Mesenchymal stem cell (in vitro differentiated cells and primary cell): ENCODE results near the gene FRAS1.

Source experiments
- DNase-seq: peaks from one replicate; pipeline ENCODE4 v3.0.0-alpha.2; 2013
- H2AFZ ChIP-seq: one replicate; pipeline ENCODE4 v1.6.1; 2013; ENCODE audit warnings: low read depth, mild to moderate bottlenecking, control low read depth, inconsistent platforms, low read length, moderate library complexity
- H2AK5ac ChIP-seq: 2 replicates; pipeline ENCODE4 v1.6.1; 2013; ENCODE audit warnings: low read length, moderate library complexity, mild to moderate bottlenecking, inconsistent platforms; ENCODE audit not compliant: severe bottlenecking
- H2BK120ac ChIP-seq: one replicate; pipeline ENCODE4 v1.6.1; 2013; ENCODE audit warnings: low read depth, mild to moderate bottlenecking, inconsistent platforms, low read length, moderate library complexity
- H2BK12ac ChIP-seq, 2 experiments: one replicate each; pipeline ENCODE4 v1.6.1; 2013; ENCODE audit warnings: inconsistent platforms in 2 of 2, low read length in 2 of 2, mild to moderate bottlenecking in 2 of 2, moderate library complexity in 2 of 2, control low read depth in 1 of 2
- H2BK15ac ChIP-seq: one replicate; pipeline ENCODE4 v1.6.1; 2013; ENCODE audit warnings: mild to moderate bottlenecking, low read depth, inconsistent platforms; ENCODE audit not compliant: poor library complexity, severe bottlenecking
- H2BK5ac ChIP-seq: 2 replicates; pipeline ENCODE4 v1.6.1; 2013; ENCODE audit warnings: low read depth, mild to moderate bottlenecking, low read length, control low read depth, inconsistent platforms; ENCODE audit not compliant: poor library complexity, severe bottlenecking
- H3K14ac ChIP-seq, 2 experiments: one replicate each; pipeline ENCODE4 v1.6.1; 2013; ENCODE audit warnings: inconsistent platforms in 2 of 2, low read length in 2 of 2, control low read depth in 1 of 2, mild to moderate bottlenecking in 1 of 2, moderate library complexity in 1 of 2
- H3K18ac ChIP-seq, 2 experiments: one replicate each; pipeline ENCODE4 v1.6.1; 2013; ENCODE audit warnings: inconsistent platforms in 2 of 2, low read length in 2 of 2, control low read depth in 1 of 2, low read depth in 1 of 2, mild to moderate bottlenecking in 1 of 2
- H3K23ac ChIP-seq, 2 experiments: one replicate each; pipeline ENCODE4 v1.6.1; 2013; ENCODE audit warnings: inconsistent platforms in 2 of 2, low read length in 2 of 2, mild to moderate bottlenecking in 2 of 2, moderate library complexity in 2 of 2, control low read depth in 1 of 2
- H3K27ac ChIP-seq: 2 replicates; pipeline ENCODE4 v1.5.1; 2013; ENCODE audit warnings: mild to moderate bottlenecking, moderate library complexity, low read length, control low read depth, inconsistent platforms; ENCODE audit not compliant: poor library complexity, severe bottlenecking
- H3K27me3 ChIP-seq, 2 experiments: 2 replicates each; pipeline versions ENCODE4 v1.6.1 to v1.7.0; 2013; ENCODE audit warnings: low read length in 2 of 2, mild to moderate bottlenecking in 2 of 2, moderate library complexity in 2 of 2, control low read depth in 1 of 2, inconsistent platforms in 1 of 2; ENCODE audit not compliant: control insufficient read depth in 1 of 2, insufficient read depth in 1 of 2
- H3K36me3 ChIP-seq, 2 experiments: 2 replicates each; pipeline versions ENCODE4 v1.6.1 to v1.7.0; 2013; ENCODE audit warnings: low read length in 2 of 2, control low read depth in 1 of 2, inconsistent platforms in 1 of 2, low read depth in 1 of 2, mild to moderate bottlenecking in 1 of 2; ENCODE audit not compliant: insufficient read depth in 2 of 2, control insufficient read depth in 1 of 2
- H3K4ac ChIP-seq, 2 experiments: one replicate each; pipeline ENCODE4 v1.6.1; 2013; ENCODE audit warnings: inconsistent platforms in 2 of 2, low read length in 2 of 2, mild to moderate bottlenecking in 2 of 2, moderate library complexity in 2 of 2, control low read depth in 1 of 2, low read depth in 1 of 2
- H3K4me1 ChIP-seq: 2 replicates; pipeline ENCODE4 v1.6.1; 2013; ENCODE audit warnings: low read depth, low read length, control low read depth; ENCODE audit not compliant: control insufficient read depth, insufficient read depth
- H3K4me2 ChIP-seq: 2 replicates; pipeline ENCODE4 v1.6.1; 2013; ENCODE audit warnings: low read length, mild to moderate bottlenecking, inconsistent platforms; ENCODE audit not compliant: poor library complexity, severe bottlenecking
- H3K4me3 ChIP-seq, 2 experiments: 2 replicates each; pipeline versions ENCODE4 v1.5.1 to v1.7.0; 2013; ENCODE audit warnings: low read length in 2 of 2, mild to moderate bottlenecking in 2 of 2, control low read depth in 1 of 2, low read depth in 1 of 2; ENCODE audit not compliant: insufficient read depth in 1 of 2
- H3K79me1 ChIP-seq: replicated peaks from 2 replicates; pipeline ENCODE4 v1.6.1; 2013; ENCODE audit warnings: mild to moderate bottlenecking, control low read depth, low read length, inconsistent platforms; ENCODE audit not compliant: poor library complexity, severe bottlenecking
- H3K9ac ChIP-seq: 2 replicates; pipeline ENCODE4 v1.7.0; 2013; ENCODE audit warnings: mild to moderate bottlenecking, low read length, moderate library complexity
- H3K9me3 ChIP-seq: 2 replicates; pipeline ENCODE4 v1.7.0; 2013; ENCODE audit warnings: mild to moderate bottlenecking, low read length; ENCODE audit not compliant: control insufficient read depth
- H4K8ac ChIP-seq: one replicate; pipeline ENCODE4 v1.6.1; 2013; ENCODE audit warnings: inconsistent platforms, mild to moderate bottlenecking, low read length, moderate library complexity
- H4K91ac ChIP-seq: one replicate; pipeline ENCODE4 v1.6.1; 2013; ENCODE audit warnings: mild to moderate bottlenecking, low read length, inconsistent platforms
- WGBS: methylation state at CpG from one replicate; pipeline ENCODE4 v1.1.7; 2013; ENCODE audit warnings: mixed read lengths; 5-methylcytosine and 5-hydroxymethylcytosine counted together

Gene FRAS1

GRCh38 chr4:78346222-78346621 lies 289.1 kb downstream of the FRAS1 start:
- Histone ChIP-seq H2BK5ac (no peak overlapping the region), H2BK120ac (no peak overlapping the region), H2BK12ac (no peak overlapping the region), H2AK5ac (no peak overlapping the region), H3K14ac (no peak overlapping the region), H3K36me3 (no peaks in the 10 kb centered on the region), H3K4me1 (no peaks in the 10 kb centered on the region), H4K91ac (no peak overlapping the region), H3K4ac (no peak overlapping the region), H4K8ac (no peak overlapping the region), H3K23ac (no peak overlapping the region), H3K4me2 (no peak overlapping the region), H3K9ac (no peak overlapping the region), H3K79me1 (no peaks in the 10 kb centered on the region), H3K18ac (no peak overlapping the region), H3K4me3 (no peak overlapping the region), H3K27me3 (peaks cover 0 to 8% of the 10 kb centered on the region in 2 experiments), H3K27ac (no peak overlapping the region), H2BK15ac (no peak overlapping the region), H2AFZ (no peak overlapping the region), H3K9me3 (no peaks in the 10 kb centered on the region)
- DNase-seq = no peak
- WGBS = 79% methylated on average over 4 of the region's 5 CpGs

DNA sequence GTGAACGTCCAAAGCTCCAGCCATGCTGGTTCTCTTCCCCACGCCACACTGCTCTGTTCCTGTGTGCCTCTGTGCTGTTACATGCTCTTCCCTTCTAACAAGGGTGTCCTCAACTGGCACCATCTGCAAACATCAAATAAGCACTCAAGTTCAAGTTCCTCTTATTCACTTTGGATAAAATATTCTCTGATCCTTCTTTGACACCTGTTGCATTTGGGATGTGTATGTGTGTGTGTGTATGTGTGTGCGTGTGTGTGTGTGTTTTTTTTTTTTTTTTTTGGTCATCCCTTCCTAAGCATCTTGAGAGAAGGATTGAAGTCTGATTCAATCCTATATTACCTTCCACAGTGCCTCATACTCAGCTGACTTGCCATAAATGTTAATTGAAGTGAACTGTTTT lies 290.4 kb downstream of the FRAS1 start:
- no peak overlapping the region for H2BK5ac ChIP-seq
- no peak overlapping the region for H3K4me2 ChIP-seq
- peaks cover 0 to 8% of the 10 kb centered on the region in 2 experiments for H3K27me3 ChIP-seq
- H3K79me1 ChIP-seq = no peaks in the 10 kb centered on the region
- no peak overlapping the region for H2BK12ac ChIP-seq
- H3K14ac ChIP-seq = no peak overlapping the region
- H4K8ac ChIP-seq = no peak overlapping the region
- no peak overlapping the region for H2BK15ac ChIP-seq
- H2BK120ac ChIP-seq = no peak overlapping the region
- no peak overlapping the region for H3K9ac ChIP-seq
- DNase-seq = no peak
- no peak overlapping the region for H3K4ac ChIP-seq
- no peak overlapping the region for H3K18ac ChIP-seq
- 92% methylated on average over 2 of the region's 3 CpGs for WGBS
- H3K9me3 ChIP-seq = no peaks in the 10 kb centered on the region
- H3K4me3 ChIP-seq = no peak overlapping the region
- no peak overlapping the region for H3K27ac ChIP-seq
- H3K36me3 ChIP-seq = no peaks in the 10 kb centered on the region
- H4K91ac ChIP-seq = no peak overlapping the region
- no peak overlapping the region for H3K23ac ChIP-seq
- no peak overlapping the region for H2AK5ac ChIP-seq
- H2AFZ ChIP-seq = no peak overlapping the region
- H3K4me1 ChIP-seq = no peaks in the 10 kb centered on the region

- no peak overlapping the region for H3K27ac ChIP-seq
- no peak overlapping the region for H2AFZ ChIP-seq
- no peak overlapping the region for H3K4ac ChIP-seq
- H3K9ac ChIP-seq = no peak overlapping the region
- H2AK5ac ChIP-seq = no peak overlapping the region
- no peak overlapping the region for H2BK12ac ChIP-seq
- H3K36me3 ChIP-seq = no peaks in the 10 kb centered on the region
- DNase-seq = no peak
- no peak overlapping the region for H4K8ac ChIP-seq
- H3K14ac ChIP-seq = no peak overlapping the region
- H3K4me1 ChIP-seq = peaks cover 2% of the 10 kb centered on the region
- no peak overlapping the region for H3K18ac ChIP-seq
- H2BK5ac ChIP-seq = no peak overlapping the region
- H3K23ac ChIP-seq = no peak overlapping the region
- no peaks in the 10 kb centered on the region for H3K27me3 ChIP-seq
- no peak overlapping the region for H2BK15ac ChIP-seq
- H3K9me3 ChIP-seq = no peaks in the 10 kb centered on the region
- no peak overlapping the region for H4K91ac ChIP-seq
- H3K4me2 ChIP-seq = no peak overlapping the region
- 83% methylated on average over 5 of the region's 6 CpGs for WGBS
- no peak overlapping the region for H3K4me3 ChIP-seq
- H2BK120ac ChIP-seq = no peak overlapping the region
- H3K79me1 ChIP-seq = no peaks in the 10 kb centered on the region
These were observed 296.8 kb downstream of the FRAS1 start for GRCh38 chr4:78353921-78354320.

DNA sequence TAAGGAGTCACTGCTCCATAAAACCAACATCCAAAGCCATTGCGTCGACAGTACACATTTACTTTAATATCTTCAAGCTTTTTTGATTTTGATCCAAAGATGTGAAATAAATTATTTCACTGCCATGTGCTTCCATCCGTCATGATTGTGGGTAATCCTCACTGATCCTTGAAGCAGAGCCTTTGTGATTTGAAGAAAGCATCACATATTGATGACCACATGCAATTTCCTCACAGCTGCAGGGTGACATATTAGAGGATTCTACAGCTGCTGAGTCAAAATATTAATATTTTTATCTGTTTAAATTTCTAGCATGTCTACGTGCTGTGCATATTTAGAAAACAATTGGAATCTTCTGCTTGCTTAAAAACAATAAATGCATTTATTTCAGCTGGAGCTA lies 297.7 kb downstream of the FRAS1 start:
- Histone ChIP-seq H3K23ac (no peak overlapping the region), H2AK5ac (no peak overlapping the region), H3K27ac (no peak overlapping the region), H2AFZ (no peak overlapping the region), H3K36me3 (no peaks in the 10 kb centered on the region), H3K27me3 (no peaks in the 10 kb centered on the region), H3K18ac (no peak overlapping the region), H3K79me1 (no peaks in the 10 kb centered on the region), H3K4me3 (no peak overlapping the region), H2BK5ac (no peak overlapping the region), H3K4me2 (no peak overlapping the region), H3K4ac (no peak overlapping the region), H3K9ac (no peak overlapping the region), H4K8ac (no peak overlapping the region), H3K4me1 (peaks cover 2% of the 10 kb centered on the region), H2BK15ac (no peak overlapping the region), H3K9me3 (no peaks in the 10 kb centered on the region), H4K91ac (no peak overlapping the region), H3K14ac (no peak overlapping the region), H2BK12ac (no peak overlapping the region), H2BK120ac (no peak overlapping the region)
- WGBS = 90% methylated on average over 3 of the region's 4 CpGs
- no peak for DNase-seq
